Measurements from ENCODE around the gene SMURF2.

DNA sequence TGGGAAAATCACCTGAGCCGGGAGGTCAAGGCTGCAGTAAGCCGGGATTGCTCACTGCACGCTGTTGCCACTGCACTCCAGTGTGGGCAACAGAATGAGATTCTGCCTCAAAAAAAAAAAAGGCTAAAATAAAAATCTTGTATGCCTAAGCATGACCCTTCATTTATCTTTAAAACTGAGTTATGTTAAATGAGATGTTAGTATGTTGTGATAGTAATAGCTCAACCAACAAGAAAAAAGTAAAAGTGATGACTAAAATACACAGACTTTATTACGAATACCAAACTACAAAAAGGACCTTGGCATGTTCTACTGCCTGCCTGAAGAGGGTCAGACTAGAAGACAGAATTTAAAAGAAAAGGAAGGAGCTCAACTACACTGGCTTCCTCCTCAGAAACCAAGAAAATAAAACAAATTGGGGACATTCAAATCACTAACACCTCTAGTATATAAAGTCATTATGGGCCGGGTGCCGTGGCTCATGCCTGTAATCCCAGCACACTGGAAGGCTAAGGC lies 4.4 kb downstream of the SMURF2 start:
- TF ChIP-seq POLR2AphosphoS5 (IDR thresholded peaks at IDR 0.05; ENCODE audit: low read depth, low read length): no peak
- no peak for TF ChIP-seq RCOR1 (IDR thresholded peaks at IDR 0.05; ENCODE audit: low read length)
- TF ChIP-seq, protein P1, sequence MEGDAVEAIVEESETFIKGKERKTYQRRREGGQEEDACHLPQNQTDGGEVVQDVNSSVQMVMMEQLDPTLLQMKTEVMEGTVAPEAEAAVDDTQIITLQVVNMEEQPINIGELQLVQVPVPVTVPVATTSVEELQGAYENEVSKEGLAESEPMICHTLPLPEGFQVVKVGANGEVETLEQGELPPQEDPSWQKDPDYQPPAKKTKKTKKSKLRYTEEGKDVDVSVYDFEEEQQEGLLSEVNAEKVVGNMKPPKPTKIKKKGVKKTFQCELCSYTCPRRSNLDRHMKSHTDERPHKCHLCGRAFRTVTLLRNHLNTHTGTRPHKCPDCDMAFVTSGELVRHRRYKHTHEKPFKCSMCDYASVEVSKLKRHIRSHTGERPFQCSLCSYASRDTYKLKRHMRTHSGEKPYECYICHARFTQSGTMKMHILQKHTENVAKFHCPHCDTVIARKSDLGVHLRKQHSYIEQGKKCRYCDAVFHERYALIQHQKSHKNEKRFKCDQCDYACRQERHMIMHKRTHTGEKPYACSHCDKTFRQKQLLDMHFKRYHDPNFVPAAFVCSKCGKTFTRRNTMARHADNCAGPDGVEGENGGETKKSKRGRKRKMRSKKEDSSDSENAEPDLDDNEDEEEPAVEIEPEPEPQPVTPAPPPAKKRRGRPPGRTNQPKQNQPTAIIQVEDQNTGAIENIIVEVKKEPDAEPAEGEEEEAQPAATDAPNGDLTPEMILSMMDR (IDR thresholded peaks at IDR 0.05): no peak
